Suprapubic skin (tissue), 4 donors: ENCODE data around the gene STAU1. TPM values are rescaled to one million over a fixed set of nuclear protein-coding genes. Genes with fewer than 3 reads are reported as not detected.
"Not testable (repeated sequence)": the region's sequence is repeated elsewhere in the genome, so short reads cannot be mapped to it uniquely, and the experiment has no call there.

Experiments used
- DNase-seq, 2 donors: peaks; one replicate each; pipeline ENCODE4 v3.0.0-alpha.2; 2019; ENCODE audit warnings: low spot score in 2 of 2
- H3K27ac ChIP-seq: fragments of 200-600 bp; sonication (generic); one replicate; pipeline ENCODE4 v1.5.1; 2019
- H3K27me3 ChIP-seq: fragments of 200-600 bp; sonication (generic); one replicate; pipeline ENCODE4 v1.5.1; 2019
- H3K36me3 ChIP-seq: fragments of 200-600 bp; sonication (generic); one replicate; pipeline ENCODE4 v1.5.1; 2019
- H3K4me1 ChIP-seq: fragments of 200-600 bp; sonication (generic); one replicate; pipeline ENCODE4 v1.5.1; 2019
- H3K4me3 ChIP-seq: fragments of 200-600 bp; sonication (generic); one replicate; pipeline ENCODE4 v1.5.1; 2019; ENCODE audit warnings: mild to moderate bottlenecking
- H3K9me3 ChIP-seq: fragments of 200-600 bp; sonication (generic); one replicate; pipeline ENCODE4 v1.5.1; 2019
- EP300 ChIP-seq: sonication (generic); formaldehyde crosslinking; IDR thresholded peaks from one replicate; pipeline ENCODE4 v1.6.1; 2017; ENCODE audit warnings: antibody characterized with exemption
- POLR2A ChIP-seq, 2 donors: fragments of 450-650 bp; IDR thresholded peaks; one replicate each; pipeline ENCODE4 v1.6.1; 2017; ENCODE audit warnings: antibody characterized with exemption in 2 of 2, mild to moderate bottlenecking in 2 of 2, moderate library complexity in 2 of 2
- POLR2AphosphoS5 ChIP-seq, 3 donors: sonication (generic); formaldehyde crosslinking; IDR thresholded peaks; one replicate each; pipeline ENCODE4 v1.6.1; 2017; ENCODE audit warnings: antibody characterized with exemption in 3 of 3
- WGBS: methylation state at CpG from one replicate; pipeline ENCODE4 v1.1.5; 2018; 5-methylcytosine and 5-hydroxymethylcytosine counted together
- total RNA-seq, 4 donors: library from RNA; depleted of rRNA; stranded (reverse); fragments of >200 nt; gene quantifications; one replicate each; pipeline ENCODE4 v1.1.0, GENCODE V29; 2016
- TF ChIP-seq, protein P1 (sequence below), 2 donors: fragments of 200-600 bp in 1 of 2; fragments of 450-650 bp in 1 of 2; sonication (generic) in 1 of 2; IDR thresholded peaks; one replicate each; pipeline ENCODE4 v1.5.1; 2016 to 2019; ENCODE audit warnings: antibody characterized with exemption in 2 of 2, mild to moderate bottlenecking in 1 of 2, moderate library complexity in 1 of 2

Gene STAU1
- total RNA-seq, 4 donors from 2014 or later: 53.0 to 79.1 (median 69.9) TPM

DNA sequence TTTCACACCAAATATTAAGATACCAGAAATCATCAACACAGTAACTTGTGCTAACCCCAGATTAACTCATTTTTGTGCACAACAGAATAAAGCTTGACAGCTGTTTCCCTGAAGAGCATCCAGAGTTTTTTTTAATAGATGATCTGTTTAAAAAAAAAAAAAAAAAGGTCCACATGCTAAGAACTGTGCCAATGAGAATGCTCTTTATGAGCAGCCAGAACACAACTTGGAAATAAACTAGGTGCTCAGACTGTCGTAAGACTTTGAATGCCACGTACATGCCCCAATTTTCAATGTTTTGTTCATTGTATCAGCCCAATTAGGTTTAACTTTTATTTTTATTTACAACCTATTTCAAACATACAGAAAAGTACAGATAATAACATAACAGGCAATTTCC, 47.3 kb downstream of the STAU1 start:
- no peak overlapping the region for H3K27ac ChIP-seq
- no peak for DNase-seq
- peaks cover 15% of the 10 kb centered on the region for H3K36me3 ChIP-seq
- no peaks in the 10 kb centered on the region for H3K27me3 ChIP-seq
- no peaks in the 10 kb centered on the region for H3K9me3 ChIP-seq
- H3K4me1 ChIP-seq: no peaks in the 10 kb centered on the region
- no peak overlapping the region for H3K4me3 ChIP-seq
- TF ChIP-seq EP300: no peak
- TF ChIP-seq, protein P1, sequence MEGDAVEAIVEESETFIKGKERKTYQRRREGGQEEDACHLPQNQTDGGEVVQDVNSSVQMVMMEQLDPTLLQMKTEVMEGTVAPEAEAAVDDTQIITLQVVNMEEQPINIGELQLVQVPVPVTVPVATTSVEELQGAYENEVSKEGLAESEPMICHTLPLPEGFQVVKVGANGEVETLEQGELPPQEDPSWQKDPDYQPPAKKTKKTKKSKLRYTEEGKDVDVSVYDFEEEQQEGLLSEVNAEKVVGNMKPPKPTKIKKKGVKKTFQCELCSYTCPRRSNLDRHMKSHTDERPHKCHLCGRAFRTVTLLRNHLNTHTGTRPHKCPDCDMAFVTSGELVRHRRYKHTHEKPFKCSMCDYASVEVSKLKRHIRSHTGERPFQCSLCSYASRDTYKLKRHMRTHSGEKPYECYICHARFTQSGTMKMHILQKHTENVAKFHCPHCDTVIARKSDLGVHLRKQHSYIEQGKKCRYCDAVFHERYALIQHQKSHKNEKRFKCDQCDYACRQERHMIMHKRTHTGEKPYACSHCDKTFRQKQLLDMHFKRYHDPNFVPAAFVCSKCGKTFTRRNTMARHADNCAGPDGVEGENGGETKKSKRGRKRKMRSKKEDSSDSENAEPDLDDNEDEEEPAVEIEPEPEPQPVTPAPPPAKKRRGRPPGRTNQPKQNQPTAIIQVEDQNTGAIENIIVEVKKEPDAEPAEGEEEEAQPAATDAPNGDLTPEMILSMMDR (IDR thresholded peaks at IDR 0.05): no peak
- no peak for TF ChIP-seq POLR2AphosphoS5 (IDR thresholded peaks at IDR 0.05)
- TF ChIP-seq POLR2A (IDR thresholded peaks at IDR 0.05): no peak
- 55% methylated on average over 2 of the region's 2 CpGs for WGBS

DNA sequence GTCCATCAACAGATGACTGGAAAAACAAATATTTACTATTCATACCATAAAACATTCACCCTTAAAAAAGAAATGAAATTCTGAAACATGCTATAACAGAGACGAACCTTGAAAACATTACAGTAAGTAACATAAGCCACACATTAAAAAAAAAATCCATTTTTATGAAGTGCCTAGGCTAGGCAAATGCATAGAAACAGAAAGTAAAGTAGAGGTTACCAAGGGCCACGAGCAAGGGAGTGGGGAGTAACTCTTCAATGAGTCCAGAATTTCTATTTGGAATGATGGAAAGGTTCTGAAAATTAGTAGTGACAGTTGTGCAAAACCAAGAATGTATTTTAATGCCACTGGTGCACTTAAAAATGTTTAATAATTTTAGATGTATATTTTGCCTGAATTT, 47.7 kb downstream of the STAU1 start:
- Histone ChIP-seq H3K4me1 (no peaks in the 10 kb centered on the region), H3K27ac (no peak overlapping the region), H3K9me3 (no peaks in the 10 kb centered on the region), H3K27me3 (no peaks in the 10 kb centered on the region), H3K36me3 (peaks cover 19% of the 10 kb centered on the region), H3K4me3 (no peak overlapping the region)
- no peak for DNase-seq
- WGBS: 36% methylated on average over 2 of the region's 2 CpGs
- TF ChIP-seq EP300 (no peak), POLR2AphosphoS5 (IDR thresholded peaks at IDR 0.05) (no peak), POLR2A (IDR thresholded peaks at IDR 0.05) (no peak)
- TF ChIP-seq, protein P1 (IDR thresholded peaks at IDR 0.05): no peak

GRCh38 chr20:49138431-49138830, 49.7 kb downstream of the STAU1 start:
- no peaks in the 10 kb centered on the region for H3K9me3 ChIP-seq
- no peak overlapping the region for H3K27ac ChIP-seq
- H3K36me3 ChIP-seq: peaks cover 32% of the 10 kb centered on the region
- DNase-seq: no peak
- TF ChIP-seq POLR2A (IDR thresholded peaks at IDR 0.05) (no peak), POLR2AphosphoS5 (IDR thresholded peaks at IDR 0.05) (no peak), EP300 (no peak)
- TF ChIP-seq, protein P1 (IDR thresholded peaks at IDR 0.05): no peak
- no peaks in the 10 kb centered on the region for H3K27me3 ChIP-seq
- H3K4me1 ChIP-seq: no peaks in the 10 kb centered on the region
- H3K4me3 ChIP-seq: no peak overlapping the region

DNA sequence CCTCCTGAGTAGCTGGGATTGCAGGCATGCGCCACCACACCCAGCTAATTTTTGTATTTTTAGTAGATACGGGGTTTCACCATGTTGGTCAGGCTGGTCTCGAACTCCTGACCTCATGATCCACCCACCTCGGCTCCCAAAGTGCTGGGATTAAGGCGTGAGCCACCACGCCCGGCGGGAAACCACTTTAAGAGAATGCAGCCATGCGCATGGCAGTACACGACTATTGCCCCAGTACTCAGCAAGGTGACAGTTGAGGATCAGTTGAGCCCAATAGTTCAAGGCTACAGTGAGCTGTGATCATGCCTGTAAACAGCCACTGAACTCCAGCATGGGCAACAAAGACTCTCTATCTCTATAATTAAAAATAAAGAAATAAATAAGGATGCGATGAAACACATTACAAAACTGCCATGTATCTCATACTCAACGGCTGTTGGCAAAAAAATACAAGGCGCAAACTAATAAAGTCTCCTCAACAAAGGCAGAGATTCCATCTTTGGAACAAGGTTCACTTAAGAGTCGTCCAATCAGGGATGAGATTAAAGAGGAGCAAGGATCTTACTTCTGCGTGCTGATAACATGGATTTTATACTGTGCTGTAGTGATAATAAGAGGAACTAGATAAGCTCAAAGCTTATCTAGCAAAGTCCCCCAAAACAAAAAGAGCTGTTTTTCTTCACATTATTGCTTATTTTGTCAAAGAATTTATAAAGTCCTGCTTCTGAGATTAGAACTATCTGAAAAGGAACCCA, 51.1 kb downstream of the STAU1 start:
- Histone ChIP-seq H3K4me1 (peaks cover 7% of the 10 kb centered on the region), H3K27ac (no peak overlapping the region), H3K27me3 (no peaks in the 10 kb centered on the region), H3K4me3 (no peak overlapping the region), H3K9me3 (no peaks in the 10 kb centered on the region), H3K36me3 (peaks cover 30% of the 10 kb centered on the region)
- no peak for TF ChIP-seq EP300
- no peak for TF ChIP-seq POLR2AphosphoS5 (IDR thresholded peaks at IDR 0.05)
- TF ChIP-seq, protein P1 (IDR thresholded peaks at IDR 0.05): no peak
- no peak for TF ChIP-seq POLR2A (IDR thresholded peaks at IDR 0.05)
- DNase-seq: no peak
- 86% methylated on average over 15 of the region's 15 CpGs for WGBS

DNA sequence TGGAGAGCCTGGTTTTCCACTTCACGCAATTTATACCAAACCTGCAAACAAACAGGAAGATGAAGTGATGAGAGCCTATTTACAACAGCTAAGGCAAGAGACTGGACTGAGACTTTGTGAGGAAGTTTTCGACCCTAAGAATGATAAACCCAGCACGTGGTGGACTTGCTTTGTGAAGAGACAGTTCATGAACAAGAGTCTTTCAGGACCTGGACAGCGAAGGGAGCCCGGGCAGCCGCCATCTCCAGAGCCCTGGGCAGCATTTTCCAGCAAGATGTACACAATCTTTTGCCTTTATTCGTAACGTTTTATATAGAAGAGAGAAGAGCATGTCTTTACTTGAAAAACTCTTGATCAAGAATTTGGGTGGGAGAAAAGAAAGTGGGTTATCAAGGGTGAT, 53.3 kb downstream of the STAU1 start:
- not testable (repeated sequence) for H3K4me1 ChIP-seq, DNase-seq, H3K4me3 ChIP-seq, H3K9me3 ChIP-seq, H3K27me3 ChIP-seq, H3K27ac ChIP-seq
- peaks cover 47% of the 10 kb centered on the region for H3K36me3 ChIP-seq
- 83% methylated on average over 8 of the region's 8 CpGs for WGBS

GRCh38 chr20:49133571-49133970, 54.6 kb downstream of the STAU1 start:
- H3K9me3 ChIP-seq: no peaks in the 10 kb centered on the region
- WGBS: 74% methylated on average over 3 of the region's 3 CpGs
- peaks cover 7% of the 10 kb centered on the region for H3K4me1 ChIP-seq
- DNase-seq: no peak
- H3K27ac ChIP-seq: no peak overlapping the region
- H3K36me3 ChIP-seq: peaks cover 47% of the 10 kb centered on the region
- TF ChIP-seq POLR2A (IDR thresholded peaks at IDR 0.05): no peak
- TF ChIP-seq POLR2AphosphoS5 (IDR thresholded peaks at IDR 0.05): no peak
- TF ChIP-seq, protein P1 (IDR thresholded peaks at IDR 0.05): no peak
- no peak for TF ChIP-seq EP300
- no peak overlapping the region for H3K4me3 ChIP-seq
- no peaks in the 10 kb centered on the region for H3K27me3 ChIP-seq
